Smooth muscle cell (in vitro differentiated cells): ENCODE results near the gene TTLL12. TPM values are rescaled to one million over a fixed set of nuclear protein-coding genes. Genes with fewer than 3 reads are reported as not detected.

Experiments
- DNase-seq: peaks from one replicate; lab custom pipeline; 2025; ENCODE audit not compliant: unreplicated experiment; lab: John Stamatoyannopoulos, UW
- H2AFZ ChIP-seq: fragments of 200-600 bp; sonication (generic); 2 replicates; pipeline ENCODE4 v1.6.0; 2016; ENCODE audit warnings: antibody characterized with exemption, low read depth, mild to moderate bottlenecking
- H3F3A ChIP-seq: fragments of 200-600 bp; sonication (generic); 2 replicates; pipeline ENCODE4 v1.6.0; 2017; ENCODE audit warnings: antibody characterized with exemption, low read depth
- H3K27ac ChIP-seq: fragments of 200-600 bp; sonication (generic); 2 replicates; pipeline ENCODE4 v1.5.1; 2016; ENCODE audit warnings: low read depth, mild to moderate bottlenecking
- H3K27me3 ChIP-seq: fragments of 200-600 bp; sonication (generic); 2 replicates; pipeline ENCODE4 v1.6.1; 2016; ENCODE audit warnings: low read depth, mild to moderate bottlenecking
- H3K36me3 ChIP-seq: fragments of 200-600 bp; sonication (generic); 2 replicates; pipeline ENCODE4 v1.5.1; 2016; ENCODE audit warnings: low read depth
- H3K4me1 ChIP-seq: fragments of 200-600 bp; sonication (generic); 2 replicates; pipeline ENCODE4 v1.5.1; 2016; ENCODE audit warnings: low read depth
- H3K4me2 ChIP-seq: fragments of 200-600 bp; sonication (generic); 2 replicates; pipeline ENCODE4 v1.6.0; 2016; ENCODE audit warnings: mild to moderate bottlenecking
- H3K4me3 ChIP-seq: fragments of 200-600 bp; sonication (generic); 2 replicates; pipeline ENCODE4 v1.5.1; 2016; ENCODE audit warnings: mild to moderate bottlenecking
- H3K79me2 ChIP-seq: fragments of 200-600 bp; sonication (generic); 2 replicates; pipeline ENCODE4 v1.6.0; 2016; ENCODE audit warnings: low read depth, mild to moderate bottlenecking
- H3K9ac ChIP-seq: fragments of 200-600 bp; sonication (generic); 2 replicates; pipeline ENCODE4 v1.6.0; 2016; ENCODE audit warnings: low read depth
- H3K9me3 ChIP-seq: fragments of 200-600 bp; sonication (generic); replicated peaks from 2 replicates; pipeline ENCODE4 v1.5.1; 2016; ENCODE audit warnings: low read depth
- H4K20me1 ChIP-seq: fragments of 200-600 bp; sonication (generic); 2 replicates; pipeline ENCODE4 v1.6.0; 2016; ENCODE audit warnings: low read depth
- WGBS: methylation state at CpG from one replicate; pipeline ENCODE4 v1.1.7; 2016; ENCODE audit warnings: low lambda C conversion rate; 5-methylcytosine and 5-hydroxymethylcytosine counted together
- polyA plus RNA-seq: library from polyadenylated mRNA; unstranded; fragments of >200 nt; fragmentation: Nextera tagmentation; extraction: Ambion mirVana; gene quantifications from 2 replicates; pipeline ENCODE4 v1.2.1, GENCODE V29; 2016
- total RNA-seq: library from RNA; depleted of rRNA; stranded (reverse); fragments of >200 nt; gene quantifications from 2 replicates; pipeline ENCODE4 v1.2.3, GENCODE V29; 2014
- TF ChIP-seq, protein P1 (sequence below): fragments of 200-600 bp; sonication (generic); IDR thresholded peaks from 2 replicates; pipeline ENCODE4 v1.5.1; 2017; ENCODE audit warnings: borderline replicate concordance, mild to moderate bottlenecking, antibody characterized with exemption; ENCODE audit not compliant: insufficient read depth, poor library complexity, severe bottlenecking

The TTLL12 gene
- total and polyA plus RNA-seq, 2 experiments from 2014 or later, result 23.5 to 31.6 TPM

DNA sequence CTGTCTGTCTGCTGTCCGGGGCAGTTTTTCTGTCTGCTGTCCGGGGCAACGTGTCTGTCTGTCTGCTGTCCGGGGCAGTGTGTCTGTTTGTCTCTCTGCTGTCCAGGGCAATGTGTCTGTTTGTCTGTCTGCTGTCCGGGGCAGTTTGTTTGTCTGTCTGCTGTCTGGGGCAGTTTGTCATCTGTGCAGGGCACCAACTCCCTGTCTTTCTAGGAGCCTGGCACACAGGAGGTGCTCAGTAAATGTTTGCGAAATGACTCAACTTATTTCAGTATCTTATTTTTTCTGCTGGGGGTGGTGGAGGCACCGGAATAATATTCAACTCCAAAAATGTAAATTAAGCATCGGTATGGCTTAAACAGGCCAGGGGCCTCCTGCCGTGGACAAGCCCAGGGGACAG is 12.0 kb upstream of the TTLL12 start:
- no peaks in the 10 kb centered on the region for H3K4me1 ChIP-seq
- no peak for DNase-seq
- no peak overlapping the region for H3K4me2 ChIP-seq
- no peak overlapping the region for H2AFZ ChIP-seq
- H4K20me1 ChIP-seq, result no peaks in the 10 kb centered on the region
- no peaks in the 10 kb centered on the region for H3F3A ChIP-seq
- no peaks in the 10 kb centered on the region for H3K79me2 ChIP-seq
- TF ChIP-seq, protein P1, sequence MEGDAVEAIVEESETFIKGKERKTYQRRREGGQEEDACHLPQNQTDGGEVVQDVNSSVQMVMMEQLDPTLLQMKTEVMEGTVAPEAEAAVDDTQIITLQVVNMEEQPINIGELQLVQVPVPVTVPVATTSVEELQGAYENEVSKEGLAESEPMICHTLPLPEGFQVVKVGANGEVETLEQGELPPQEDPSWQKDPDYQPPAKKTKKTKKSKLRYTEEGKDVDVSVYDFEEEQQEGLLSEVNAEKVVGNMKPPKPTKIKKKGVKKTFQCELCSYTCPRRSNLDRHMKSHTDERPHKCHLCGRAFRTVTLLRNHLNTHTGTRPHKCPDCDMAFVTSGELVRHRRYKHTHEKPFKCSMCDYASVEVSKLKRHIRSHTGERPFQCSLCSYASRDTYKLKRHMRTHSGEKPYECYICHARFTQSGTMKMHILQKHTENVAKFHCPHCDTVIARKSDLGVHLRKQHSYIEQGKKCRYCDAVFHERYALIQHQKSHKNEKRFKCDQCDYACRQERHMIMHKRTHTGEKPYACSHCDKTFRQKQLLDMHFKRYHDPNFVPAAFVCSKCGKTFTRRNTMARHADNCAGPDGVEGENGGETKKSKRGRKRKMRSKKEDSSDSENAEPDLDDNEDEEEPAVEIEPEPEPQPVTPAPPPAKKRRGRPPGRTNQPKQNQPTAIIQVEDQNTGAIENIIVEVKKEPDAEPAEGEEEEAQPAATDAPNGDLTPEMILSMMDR, result no peak
- no peaks in the 10 kb centered on the region for H3K36me3 ChIP-seq
- H3K9me3 ChIP-seq, result no peaks in the 10 kb centered on the region
- H3K27ac ChIP-seq, result no peak overlapping the region
- 83% methylated on average over 9 of the region's 9 CpGs for WGBS
- H3K9ac ChIP-seq, result no peak overlapping the region
- H3K27me3 ChIP-seq, result no peaks in the 10 kb centered on the region
- H3K4me3 ChIP-seq, result no peak overlapping the region

DNA sequence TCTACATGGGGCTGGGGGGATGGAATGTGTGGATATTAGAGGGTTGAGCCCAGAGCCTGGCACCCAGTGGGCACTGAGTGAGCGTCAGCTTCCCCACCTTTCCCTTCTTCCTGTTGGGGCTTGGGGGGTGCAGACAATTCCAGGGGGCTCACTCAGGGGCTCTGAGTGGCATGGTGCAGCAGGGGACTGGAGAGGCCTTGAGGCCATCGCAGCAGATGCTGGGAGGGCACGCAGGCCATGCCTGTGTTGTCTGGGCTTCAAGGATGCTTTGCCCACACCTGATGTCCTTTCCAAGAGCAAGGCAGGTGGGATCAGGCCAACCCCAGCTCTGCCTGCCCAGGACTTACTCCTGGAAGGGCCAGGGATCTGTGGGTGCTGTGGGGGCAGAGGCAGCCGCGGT is 11.2 kb upstream of the TTLL12 start:
- Histone ChIP-seq H3K79me2 (no peaks in the 10 kb centered on the region), H3K27ac (no peak overlapping the region), H3K4me1 (no peaks in the 10 kb centered on the region), H3K36me3 (no peaks in the 10 kb centered on the region), H3K9ac (no peak overlapping the region), H2AFZ (no peak overlapping the region), H3K4me2 (no peak overlapping the region), H3K27me3 (no peaks in the 10 kb centered on the region), H3K9me3 (no peaks in the 10 kb centered on the region), H4K20me1 (no peaks in the 10 kb centered on the region), H3F3A (no peaks in the 10 kb centered on the region), H3K4me3 (no peak overlapping the region)
- WGBS, result 98% methylated on average over 5 of the region's 5 CpGs
- no peak for DNase-seq
- TF ChIP-seq, protein P1, result no peak

DNA sequence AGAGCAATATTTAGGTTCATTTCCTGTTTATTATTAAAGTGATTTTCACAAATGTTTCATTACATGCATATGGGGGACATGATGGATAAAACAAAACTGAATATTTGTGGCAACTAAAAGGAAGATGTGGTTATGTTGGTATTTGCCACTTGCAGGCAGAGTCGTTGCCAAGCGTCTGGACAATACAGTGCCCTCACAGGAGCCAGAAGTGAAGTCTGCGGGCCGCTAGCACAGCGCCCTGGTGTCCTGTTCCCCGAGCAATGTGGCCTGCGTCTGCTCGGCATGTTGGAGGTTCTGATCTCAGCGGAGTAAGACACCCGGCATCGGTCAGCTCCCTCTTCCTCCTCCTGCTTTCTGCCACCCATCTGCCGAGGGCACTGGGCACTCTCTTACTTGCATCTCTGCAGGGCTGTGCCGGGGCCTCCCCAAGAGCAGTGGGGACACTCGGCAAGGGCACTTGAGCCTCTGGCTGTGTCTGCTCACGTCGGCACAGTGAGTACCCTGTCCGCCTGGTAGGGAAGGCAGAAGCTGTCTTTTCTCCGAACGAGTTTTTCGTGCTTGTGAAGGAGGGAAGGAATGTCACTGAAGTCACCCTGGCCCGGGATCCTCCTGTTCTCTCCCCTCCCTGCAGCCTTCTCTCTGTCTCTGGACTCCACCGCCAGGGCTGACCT is 10.5 kb upstream of the TTLL12 start:
- 81% methylated on average over 22 of the region's 22 CpGs for WGBS
- H3K9me3 ChIP-seq, result no peaks in the 10 kb centered on the region
- H3K79me2 ChIP-seq, result no peaks in the 10 kb centered on the region
- no peaks in the 10 kb centered on the region for H4K20me1 ChIP-seq
- H3K36me3 ChIP-seq, result no peaks in the 10 kb centered on the region
- no peak overlapping the region for H3K9ac ChIP-seq
- no peak overlapping the region for H2AFZ ChIP-seq
- no peak overlapping the region for H3K4me2 ChIP-seq
- no peak overlapping the region for H3K27ac ChIP-seq
- H3K4me1 ChIP-seq, result no peaks in the 10 kb centered on the region
- no peaks in the 10 kb centered on the region for H3F3A ChIP-seq
- H3K27me3 ChIP-seq, result no peaks in the 10 kb centered on the region
- TF ChIP-seq, protein P1, result no peak
- no peak overlapping the region for H3K4me3 ChIP-seq
- no peak for DNase-seq

DNA sequence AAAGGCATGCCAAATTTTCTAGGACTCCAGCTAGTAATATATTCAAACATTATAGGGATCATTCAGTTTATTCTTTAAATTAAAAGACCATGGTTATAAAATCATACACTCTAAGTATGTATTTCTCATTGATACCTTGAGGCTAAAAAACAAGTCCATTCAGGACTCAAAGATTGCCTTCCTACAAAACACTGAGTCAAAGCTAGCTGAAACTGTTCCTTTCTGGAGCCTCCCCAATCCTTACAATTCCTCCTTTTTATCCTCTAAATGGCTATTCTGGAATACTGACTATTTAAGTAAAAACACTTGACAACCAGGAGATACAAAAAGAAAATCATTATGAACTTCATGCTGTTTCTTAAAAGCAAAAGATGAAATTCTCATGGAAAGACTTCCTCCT is 4.9 kb upstream of the TTLL12 start:
- H2AFZ ChIP-seq, result no peak overlapping the region

More for the DNA sequence above, 4.9 kb upstream of the TTLL12 start:
- H3K9me3 ChIP-seq, result no peaks in the 10 kb centered on the region
- H3K36me3 ChIP-seq, result no peaks in the 10 kb centered on the region
- no peaks in the 10 kb centered on the region for H4K20me1 ChIP-seq
- TF ChIP-seq, protein P1, result no peak
- no peak overlapping the region for H3K27ac ChIP-seq
- no peak overlapping the region for H3K4me3 ChIP-seq
- peaks cover 4% of the 10 kb centered on the region for H3F3A ChIP-seq
- no peaks in the 10 kb centered on the region for H3K79me2 ChIP-seq
- no peak overlapping the region for H3K4me2 ChIP-seq
- DNase-seq, result no peak
- peaks cover 7% of the 10 kb centered on the region for H3K4me1 ChIP-seq
- H3K9ac ChIP-seq, result no peak overlapping the region
- no peaks in the 10 kb centered on the region for H3K27me3 ChIP-seq
